MM.1S (cell line): Measurements from ENCODE around the gene PLXNA4.

Experiments used
- DNase-seq: peaks from one replicate; pipeline ENCODE4 v3.0.0-alpha.2; 2015
- H2AFZ ChIP-seq: fragments of 300-600 bp; sonication (generic); 2 replicates; pipeline ENCODE4 v1.6.0; 2016; ENCODE audit warnings: antibody characterized with exemption, low read length
- H3F3A ChIP-seq: fragments of 300-600 bp; sonication (generic); 2 replicates; pipeline ENCODE4 v1.6.1; 2016; ENCODE audit warnings: mild to moderate bottlenecking, antibody characterized with exemption, low read length, moderate library complexity, mixed read lengths; ENCODE audit not compliant: insufficient read depth
- H3K27ac ChIP-seq: fragments of 300-600 bp; sonication (generic); 2 replicates; pipeline ENCODE4 v1.5.1; 2016; ENCODE audit warnings: mild to moderate bottlenecking, low read length
- H3K27me3 ChIP-seq: fragments of 300-600 bp; sonication (generic); replicated peaks from 2 replicates; pipeline ENCODE4 v1.6.0; 2016; ENCODE audit warnings: low read length; ENCODE audit not compliant: insufficient read depth
- H3K36me3 ChIP-seq: fragments of 300-600 bp; sonication (generic); replicated peaks from 2 replicates; pipeline ENCODE4 v1.6.1; 2016; ENCODE audit warnings: mild to moderate bottlenecking, low read length, mixed read lengths; ENCODE audit not compliant: insufficient read depth
- H3K4me1 ChIP-seq: fragments of 300-600 bp; sonication (generic); 2 replicates; pipeline ENCODE4 v1.6.1; 2016; ENCODE audit warnings: low read length, mixed read lengths
- H3K4me2 ChIP-seq: fragments of 300-600 bp; sonication (generic); 2 replicates; pipeline ENCODE4 v1.6.0; 2016; ENCODE audit warnings: low read depth, low read length
- H3K4me3 ChIP-seq: fragments of 300-600 bp; sonication (generic); 2 replicates; pipeline ENCODE4 v1.5.1; 2016; ENCODE audit warnings: low read length, mixed read lengths
- H3K79me2 ChIP-seq: fragments of 300-600 bp; sonication (generic); 2 replicates; pipeline ENCODE4 v1.6.1; 2016; ENCODE audit warnings: mixed run types, low read length, mixed read lengths
- H3K9ac ChIP-seq: fragments of 300-600 bp; sonication (generic); 2 replicates; pipeline ENCODE4 v1.6.1; 2016; ENCODE audit warnings: low read length, mixed read lengths
- H3K9me2 ChIP-seq: fragments of 300-600 bp; sonication (generic); replicated peaks from 2 replicates; pipeline ENCODE4 v1.6.1; 2016; ENCODE audit warnings: mild to moderate bottlenecking, low read length, mixed read lengths; ENCODE audit not compliant: insufficient read depth
- H3K9me3 ChIP-seq: fragments of 300-600 bp; sonication (generic); replicated peaks from 2 replicates; pipeline ENCODE4 v1.6.1; 2016; ENCODE audit warnings: mild to moderate bottlenecking, low read length, mixed read lengths; ENCODE audit not compliant: insufficient read depth
- H4K20me1 ChIP-seq: fragments of 300-600 bp; sonication (generic); 2 replicates; pipeline ENCODE4 v1.6.1; 2016; ENCODE audit warnings: mild to moderate bottlenecking, low read length, moderate library complexity, mixed read lengths; ENCODE audit not compliant: insufficient read depth
- EZH2 ChIP-seq: fragments of 300-600 bp; sonication (generic); optimal IDR thresholded peaks from 2 replicates; pipeline ENCODE3; 2017; ENCODE audit warnings: low read depth, mild to moderate bottlenecking, antibody characterized with exemption, low read length, mixed read lengths
- EZH2phosphoT487 ChIP-seq: fragments of 300-600 bp; sonication (generic); IDR thresholded peaks from 2 replicates; pipeline ENCODE4 v1.6.1; 2018; ENCODE audit warnings: antibody characterized with exemption, low read length
- TF ChIP-seq, protein P1 (sequence below): fragments of 300-600 bp; sonication (generic); IDR thresholded peaks from 2 replicates; pipeline ENCODE4 v1.5.1; 2016; ENCODE audit warnings: antibody characterized with exemption, low read length, mixed read lengths

PLXNA4 gene

GRCh38 chr7:132290021-132290420, 286.2 kb downstream of the PLXNA4 start:
- H3K4me2 ChIP-seq = no peak overlapping the region
- H3K9me3 ChIP-seq = no peaks in the 10 kb centered on the region
- H3K9me2 ChIP-seq = no peaks in the 10 kb centered on the region
- H2AFZ ChIP-seq = no peak overlapping the region
- H3K4me3 ChIP-seq = no peak overlapping the region
- H3K27me3 ChIP-seq = no peaks in the 10 kb centered on the region
- no peaks in the 10 kb centered on the region for H3K4me1 ChIP-seq
- H4K20me1 ChIP-seq = no peaks in the 10 kb centered on the region
- H3K9ac ChIP-seq = no peak overlapping the region
- no peaks in the 10 kb centered on the region for H3K79me2 ChIP-seq
- TF ChIP-seq EZH2phosphoT487 = no peak
- TF ChIP-seq, protein P1, sequence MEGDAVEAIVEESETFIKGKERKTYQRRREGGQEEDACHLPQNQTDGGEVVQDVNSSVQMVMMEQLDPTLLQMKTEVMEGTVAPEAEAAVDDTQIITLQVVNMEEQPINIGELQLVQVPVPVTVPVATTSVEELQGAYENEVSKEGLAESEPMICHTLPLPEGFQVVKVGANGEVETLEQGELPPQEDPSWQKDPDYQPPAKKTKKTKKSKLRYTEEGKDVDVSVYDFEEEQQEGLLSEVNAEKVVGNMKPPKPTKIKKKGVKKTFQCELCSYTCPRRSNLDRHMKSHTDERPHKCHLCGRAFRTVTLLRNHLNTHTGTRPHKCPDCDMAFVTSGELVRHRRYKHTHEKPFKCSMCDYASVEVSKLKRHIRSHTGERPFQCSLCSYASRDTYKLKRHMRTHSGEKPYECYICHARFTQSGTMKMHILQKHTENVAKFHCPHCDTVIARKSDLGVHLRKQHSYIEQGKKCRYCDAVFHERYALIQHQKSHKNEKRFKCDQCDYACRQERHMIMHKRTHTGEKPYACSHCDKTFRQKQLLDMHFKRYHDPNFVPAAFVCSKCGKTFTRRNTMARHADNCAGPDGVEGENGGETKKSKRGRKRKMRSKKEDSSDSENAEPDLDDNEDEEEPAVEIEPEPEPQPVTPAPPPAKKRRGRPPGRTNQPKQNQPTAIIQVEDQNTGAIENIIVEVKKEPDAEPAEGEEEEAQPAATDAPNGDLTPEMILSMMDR = no peak
- no peak for TF ChIP-seq EZH2
- no peaks in the 10 kb centered on the region for H3K36me3 ChIP-seq
- no peaks in the 10 kb centered on the region for H3F3A ChIP-seq
- H3K27ac ChIP-seq = no peak overlapping the region
- DNase-seq = no peak

- Histone ChIP-seq H3K4me3 (no peak overlapping the region), H3K27me3 (no peaks in the 10 kb centered on the region), H2AFZ (no peak overlapping the region), H3K9me2 (no peaks in the 10 kb centered on the region), H3K4me1 (no peaks in the 10 kb centered on the region), H3K4me2 (no peak overlapping the region), H3K9ac (no peak overlapping the region), H3F3A (no peaks in the 10 kb centered on the region), H3K79me2 (no peaks in the 10 kb centered on the region), H4K20me1 (no peaks in the 10 kb centered on the region), H3K36me3 (no peaks in the 10 kb centered on the region), H3K27ac (no peak overlapping the region), H3K9me3 (no peaks in the 10 kb centered on the region)
- DNase-seq = no peak
- no peak for TF ChIP-seq EZH2
Observed at GRCh38 chr7:132286836-132287235, 289.4 kb downstream of the PLXNA4 start.

- H3K27ac ChIP-seq = no peak overlapping the region
- H3K9me2 ChIP-seq = no peaks in the 10 kb centered on the region
- no peak for TF ChIP-seq EZH2phosphoT487
- no peak for TF ChIP-seq EZH2
- TF ChIP-seq, protein P1 = no peak
- no peaks in the 10 kb centered on the region for H3K36me3 ChIP-seq
- H3K4me3 ChIP-seq = no peak overlapping the region
- no peaks in the 10 kb centered on the region for H3F3A ChIP-seq
- no peaks in the 10 kb centered on the region for H3K9me3 ChIP-seq
- H3K27me3 ChIP-seq = no peaks in the 10 kb centered on the region
- no peaks in the 10 kb centered on the region for H3K79me2 ChIP-seq
- H3K4me1 ChIP-seq = no peaks in the 10 kb centered on the region
- H3K4me2 ChIP-seq = no peak overlapping the region
- no peak overlapping the region for H2AFZ ChIP-seq
- H3K9ac ChIP-seq = no peak overlapping the region
- no peaks in the 10 kb centered on the region for H4K20me1 ChIP-seq
- no peak for DNase-seq
Observed at GRCh38 chr7:132280335-132280734, 295.9 kb downstream of the PLXNA4 start.

GRCh38 chr7:132279718-132280117, 296.6 kb downstream of the PLXNA4 start:
- no peaks in the 10 kb centered on the region for H3K27me3 ChIP-seq

More at GRCh38 chr7:132279718-132280117, 296.6 kb downstream of the PLXNA4 start:
- H4K20me1 ChIP-seq = no peaks in the 10 kb centered on the region
- no peaks in the 10 kb centered on the region for H3K9me3 ChIP-seq
- DNase-seq = no peak
- H3K27ac ChIP-seq = no peak overlapping the region
- no peak overlapping the region for H3K9ac ChIP-seq
- no peaks in the 10 kb centered on the region for H3K79me2 ChIP-seq
- H3F3A ChIP-seq = no peaks in the 10 kb centered on the region
- no peak overlapping the region for H3K4me2 ChIP-seq
- no peaks in the 10 kb centered on the region for H3K9me2 ChIP-seq
- no peak overlapping the region for H3K4me3 ChIP-seq
- H3K36me3 ChIP-seq = no peaks in the 10 kb centered on the region
- H3K4me1 ChIP-seq = no peaks in the 10 kb centered on the region
- TF ChIP-seq, protein P1 = no peak
- TF ChIP-seq EZH2phosphoT487 (no peak), EZH2 (no peak)
- no peak overlapping the region for H2AFZ ChIP-seq
